Thoracic aorta (tissue), 2 donors: ENCODE results near the gene SCRN3. TPM values are rescaled to one million over a fixed set of nuclear protein-coding genes. Genes with fewer than 3 reads are reported as not detected.

Source experiments
- ATAC-seq: fragments of 150-250 bp; one replicate; pipeline ENCODE4 v1.8.0; 2017; ENCODE audit warnings: low read depth; ENCODE audit not compliant: insufficient number of reproducible peaks, low FRiP score
- DNase-seq: peaks from one replicate; pipeline ENCODE4 v3.0.0-alpha.2; 2020; ENCODE audit warnings: low spot score
- H3K27ac ChIP-seq, 2 donors: fragments of 200-600 bp; sonication (generic); 1 replicate in 1 of 2; 2 replicates in 1 of 2; pipeline ENCODE4 v1.5.1; 2016; ENCODE audit warnings: mild to moderate bottlenecking in 2 of 2, moderate library complexity in 2 of 2
- H3K27me3 ChIP-seq: fragments of 200-600 bp; sonication (generic); replicated peaks from 2 replicates; pipeline ENCODE4 v1.6.0; 2016; ENCODE audit warnings: mild to moderate bottlenecking; ENCODE audit not compliant: insufficient read depth
- H3K36me3 ChIP-seq: fragments of 200-600 bp; sonication (generic); one replicate; pipeline ENCODE4 v1.5.1; 2016
- H3K4me1 ChIP-seq, 2 donors: fragments of 200-600 bp; sonication (generic); 1 replicate in 1 of 2; 2 replicates in 1 of 2; pipeline versions ENCODE4 v1.5.1 to v1.6.0; 2016; ENCODE audit warnings: low read depth in 2 of 2, mild to moderate bottlenecking in 1 of 2; ENCODE audit not compliant: control insufficient read depth in 1 of 2
- H3K4me3 ChIP-seq: fragments of 200-600 bp; sonication (generic); 2 replicates; pipeline ENCODE4 v1.5.1; 2016; ENCODE audit warnings: mild to moderate bottlenecking
- H3K9me3 ChIP-seq: fragments of 200-600 bp; sonication (generic); 2 replicates; pipeline ENCODE4 v1.5.1; 2016
- total RNA-seq, 2 donors: library from RNA; depleted of rRNA; stranded (reverse); fragments of >200 nt; gene quantifications; one replicate each; pipeline versions ENCODE4 v1.1.0 to v1.2.3, GENCODE V29; 2016
- TF ChIP-seq, protein P1 (sequence below): fragments of 200-600 bp; sonication (generic); IDR thresholded peaks from one replicate; pipeline ENCODE4 v1.5.1; 2019; ENCODE audit warnings: antibody characterized with exemption

The SCRN3 gene
- total RNA-seq, 2 donors from 2014 or later: 10.6 to 25.0 TPM

GRCh38 chr2:174444761-174445160, 49.2 kb downstream of the SCRN3 start:
- TF ChIP-seq, protein P1, sequence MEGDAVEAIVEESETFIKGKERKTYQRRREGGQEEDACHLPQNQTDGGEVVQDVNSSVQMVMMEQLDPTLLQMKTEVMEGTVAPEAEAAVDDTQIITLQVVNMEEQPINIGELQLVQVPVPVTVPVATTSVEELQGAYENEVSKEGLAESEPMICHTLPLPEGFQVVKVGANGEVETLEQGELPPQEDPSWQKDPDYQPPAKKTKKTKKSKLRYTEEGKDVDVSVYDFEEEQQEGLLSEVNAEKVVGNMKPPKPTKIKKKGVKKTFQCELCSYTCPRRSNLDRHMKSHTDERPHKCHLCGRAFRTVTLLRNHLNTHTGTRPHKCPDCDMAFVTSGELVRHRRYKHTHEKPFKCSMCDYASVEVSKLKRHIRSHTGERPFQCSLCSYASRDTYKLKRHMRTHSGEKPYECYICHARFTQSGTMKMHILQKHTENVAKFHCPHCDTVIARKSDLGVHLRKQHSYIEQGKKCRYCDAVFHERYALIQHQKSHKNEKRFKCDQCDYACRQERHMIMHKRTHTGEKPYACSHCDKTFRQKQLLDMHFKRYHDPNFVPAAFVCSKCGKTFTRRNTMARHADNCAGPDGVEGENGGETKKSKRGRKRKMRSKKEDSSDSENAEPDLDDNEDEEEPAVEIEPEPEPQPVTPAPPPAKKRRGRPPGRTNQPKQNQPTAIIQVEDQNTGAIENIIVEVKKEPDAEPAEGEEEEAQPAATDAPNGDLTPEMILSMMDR: no peak
- Histone ChIP-seq H3K36me3 (peaks cover 2% of the 10 kb centered on the region), H3K9me3 (no peaks in the 10 kb centered on the region), H3K27ac (no peak overlapping the region), H3K27me3 (no peaks in the 10 kb centered on the region), H3K4me1 (peaks cover 0 to 12% of the 10 kb centered on the region in 2 donors), H3K4me3 (no peak overlapping the region)
- ATAC-seq: no peak
- DNase-seq: no peak

GRCh38 chr2:174445248-174445647, 49.7 kb downstream of the SCRN3 start:
- Histone ChIP-seq H3K4me1 (peaks cover 0 to 12% of the 10 kb centered on the region in 2 donors), H3K36me3 (peaks cover 6% of the 10 kb centered on the region)
- ATAC-seq: no peak

DNA sequence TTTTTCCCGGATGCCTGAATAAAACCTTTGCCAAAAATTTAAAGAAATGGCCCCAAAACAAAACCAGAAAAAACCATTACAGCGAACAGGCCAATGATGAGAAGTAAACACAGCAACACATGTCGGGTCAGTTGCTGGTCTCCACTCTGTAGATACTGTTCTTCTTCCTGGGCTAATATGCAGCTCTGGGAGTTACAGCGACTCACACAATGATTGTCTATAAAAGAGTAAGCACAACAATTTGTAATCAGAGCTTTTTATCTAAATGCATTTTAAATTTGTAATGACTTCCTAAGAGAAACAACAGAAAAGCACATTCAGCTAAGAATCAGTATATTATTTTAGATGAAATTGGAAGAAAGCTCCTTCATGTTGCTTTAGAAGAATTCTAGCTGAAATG, 51.0 kb downstream of the SCRN3 start:
- H3K4me3 ChIP-seq: no peak overlapping the region
- TF ChIP-seq, protein P1: no peak
- no peaks in the 10 kb centered on the region for H3K27me3 ChIP-seq
- H3K36me3 ChIP-seq: peaks cover 6% of the 10 kb centered on the region
- H3K4me1 ChIP-seq: peaks cover 0 to 12% of the 10 kb centered on the region in 2 donors
- ATAC-seq (no peak), DNase-seq (no peak)
- H3K9me3 ChIP-seq: no peaks in the 10 kb centered on the region
- H3K27ac ChIP-seq: no peak overlapping the region

More at GRCh38 chr2:174445248-174445647, 49.7 kb downstream of the SCRN3 start:
- no peak for DNase-seq
- Histone ChIP-seq H3K9me3 (no peaks in the 10 kb centered on the region), H3K27ac (no peak overlapping the region), H3K27me3 (no peaks in the 10 kb centered on the region), H3K4me3 (no peak overlapping the region)
- TF ChIP-seq, protein P1: no peak

DNA sequence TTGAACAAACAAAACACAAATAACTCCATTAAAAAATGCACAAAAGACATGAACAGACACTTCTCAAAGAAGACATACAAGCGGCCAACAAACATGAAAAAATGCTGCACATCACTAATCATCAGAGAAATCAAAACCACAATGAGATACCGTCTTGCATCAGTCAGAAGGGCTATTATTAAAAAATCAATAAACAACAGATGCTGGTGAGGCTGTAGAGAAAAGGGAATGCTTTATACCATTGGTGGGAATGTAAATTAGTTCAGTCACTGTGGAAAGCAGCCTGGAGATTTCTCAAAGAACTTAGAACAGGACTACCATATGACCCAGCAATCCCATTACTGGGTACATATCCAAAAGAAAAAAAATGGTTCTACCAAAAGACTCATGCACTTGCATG, 53.5 kb downstream of the SCRN3 start:
- DNase-seq: no peak
- H3K9me3 ChIP-seq: no peaks in the 10 kb centered on the region
- no peak for ATAC-seq
- peaks cover 0 to 12% of the 10 kb centered on the region in 2 donors for H3K4me1 ChIP-seq
- H3K27me3 ChIP-seq: no peaks in the 10 kb centered on the region
- peaks cover 6% of the 10 kb centered on the region for H3K36me3 ChIP-seq
- TF ChIP-seq, protein P1: no peak
- no peak overlapping the region for H3K4me3 ChIP-seq
- no peak overlapping the region for H3K27ac ChIP-seq

DNA sequence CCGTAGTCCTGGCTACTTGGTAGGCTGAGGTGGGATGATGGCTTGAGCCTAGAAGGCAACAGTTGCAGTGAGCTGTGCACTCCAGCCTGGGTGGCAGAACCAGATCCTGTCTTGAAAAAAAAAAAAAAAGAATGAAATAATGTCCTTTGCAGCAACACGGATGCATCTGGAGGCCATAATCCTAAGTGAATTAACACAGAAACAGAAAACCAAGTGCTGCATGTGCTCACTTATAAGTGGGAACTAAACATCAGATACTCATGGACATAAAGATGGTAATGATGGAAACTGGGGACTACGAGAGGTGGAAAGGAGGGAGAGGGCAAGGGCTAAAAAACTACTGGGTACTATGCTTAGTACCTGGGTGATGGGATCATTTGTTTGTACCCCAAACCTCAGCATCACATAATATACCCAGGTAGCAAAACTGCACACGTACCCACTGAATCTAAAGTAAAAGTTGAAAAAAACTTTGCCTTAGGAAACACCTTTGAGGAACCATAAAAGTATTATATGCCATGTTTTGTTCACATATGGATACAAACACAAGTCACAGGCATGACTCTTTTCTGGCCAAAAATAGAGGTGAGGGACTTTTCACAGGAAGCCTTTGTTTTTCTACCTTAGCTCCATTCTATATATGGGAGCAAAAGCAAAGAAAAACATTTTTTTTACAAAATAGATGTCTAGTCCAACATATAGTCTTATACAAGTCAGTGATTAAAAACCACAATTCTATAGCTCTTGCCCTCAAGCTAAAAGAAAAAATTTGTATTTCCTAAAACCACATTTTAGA, 54.7 kb downstream of the SCRN3 start:
- Histone ChIP-seq H3K36me3 (peaks cover 6% of the 10 kb centered on the region), H3K4me3 (no peak overlapping the region), H3K27me3 (no peaks in the 10 kb centered on the region), H3K27ac (no peak overlapping the region), H3K9me3 (no peaks in the 10 kb centered on the region), H3K4me1 (peaks cover 0 to 3% of the 10 kb centered on the region in 2 donors)
- ATAC-seq (no peak), DNase-seq (no peak)
- TF ChIP-seq, protein P1: no peak
